SK-N-MC (cell line): ENCODE measurements around the gene ZNF813.

Experiments
- EZH2 ChIP-seq: fragments of 200-600 bp; sonication (generic); IDR thresholded peaks from one replicate; pipeline ENCODE4 v1.6.1; 2017; ENCODE audit warnings: antibody characterized with exemption
- FOXP2 ChIP-seq: optimal IDR thresholded peaks from 2 replicates; pipeline ENCODE3; 2011; ENCODE audit warnings: mild to moderate bottlenecking, moderate library complexity; ENCODE audit not compliant: insufficient read depth; ENCODE audit errors: extremely low read length, control extremely low read depth
- POLR2AphosphoS5 ChIP-seq: IDR thresholded peaks from 2 replicates; pipeline ENCODE4 v1.6.1; 2012; ENCODE audit warnings: mild to moderate bottlenecking, low read depth, low read length, borderline replicate concordance

DNA sequence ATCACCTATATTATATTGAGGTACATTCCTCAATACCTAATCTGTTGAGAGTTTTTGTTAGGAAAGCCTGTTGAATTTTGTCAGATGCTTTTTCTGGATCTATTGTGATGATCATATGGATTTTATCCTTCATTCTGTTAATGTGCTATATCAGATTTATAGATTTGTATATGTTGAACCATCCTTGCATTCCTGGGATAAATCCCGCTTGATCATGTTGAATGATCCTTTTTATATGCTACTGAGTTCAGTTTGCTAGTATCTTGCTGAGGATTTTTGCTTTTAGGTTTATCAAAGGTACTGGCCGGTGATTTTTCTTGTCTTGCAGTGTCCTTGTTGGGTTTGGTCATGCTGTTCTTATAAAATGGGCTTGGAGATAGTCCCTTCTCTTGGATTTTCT, 58.4 kb downstream of the ZNF813 start:
- no peak for TF ChIP-seq POLR2AphosphoS5
- TF ChIP-seq EZH2: no peak
- TF ChIP-seq FOXP2: no peak
